BJ (cell line): ENCODE measurements around the gene IKBIP. TPM values are rescaled to one million over a fixed set of nuclear protein-coding genes. Genes with fewer than 3 reads are reported as not detected.

Experiments
- CTCF ChIA-PET: fragments of 350-600 bp; formaldehyde crosslinking; extraction: SDS; loops from one replicate; lab custom pipeline; 2021; ENCODE audit warnings: antibody characterized with exemption, inconsistent platforms; lab: Yijun Ruan, JAX
- POLR2A ChIA-PET: fragments of 300-600 bp; sonication (Branson Sonifier 250); formaldehyde crosslinking; extraction: SDS; loops from one replicate; lab custom pipeline; 2021; ENCODE audit warnings: antibody characterized with exemption; lab: Charles Lee
- DNase-seq: peaks from one replicate; pipeline ENCODE4 v3.0.0-alpha.2; 2011; ENCODE audit warnings: low read depth
- H3K27me3 ChIP-seq: 2 replicates; pipeline ENCODE4 v1.6.0; 2011; ENCODE audit warnings: low read length; ENCODE audit not compliant: control insufficient read depth, insufficient read depth
- H3K36me3 ChIP-seq: 2 replicates; pipeline ENCODE4 v1.5.1; 2011; ENCODE audit warnings: low read length; ENCODE audit not compliant: control insufficient read depth, insufficient read depth
- H3K4me3 ChIP-seq: 2 replicates; pipeline ENCODE4 v1.5.1; 2011; ENCODE audit warnings: low read depth, mild to moderate bottlenecking, control low read depth, low read length
- CTCF ChIP-seq: IDR thresholded peaks from 2 replicates; pipeline ENCODE4 v1.5.1; 2011; ENCODE audit warnings: low read depth, mild to moderate bottlenecking, control low read depth, inconsistent platforms, low read length, moderate library complexity; ENCODE audit not compliant: insufficient read depth
- polyA plus RNA-seq: library from polyadenylated mRNA; depleted of rRNA; stranded (reverse); fragments of >200 nt; gene quantifications from 2 replicates; pipeline ENCODE4 v1.2.3, GENCODE V29; 2011

The IKBIP gene
- polyA plus RNA-seq, 1 experiment: 30.2 TPM

DNA sequence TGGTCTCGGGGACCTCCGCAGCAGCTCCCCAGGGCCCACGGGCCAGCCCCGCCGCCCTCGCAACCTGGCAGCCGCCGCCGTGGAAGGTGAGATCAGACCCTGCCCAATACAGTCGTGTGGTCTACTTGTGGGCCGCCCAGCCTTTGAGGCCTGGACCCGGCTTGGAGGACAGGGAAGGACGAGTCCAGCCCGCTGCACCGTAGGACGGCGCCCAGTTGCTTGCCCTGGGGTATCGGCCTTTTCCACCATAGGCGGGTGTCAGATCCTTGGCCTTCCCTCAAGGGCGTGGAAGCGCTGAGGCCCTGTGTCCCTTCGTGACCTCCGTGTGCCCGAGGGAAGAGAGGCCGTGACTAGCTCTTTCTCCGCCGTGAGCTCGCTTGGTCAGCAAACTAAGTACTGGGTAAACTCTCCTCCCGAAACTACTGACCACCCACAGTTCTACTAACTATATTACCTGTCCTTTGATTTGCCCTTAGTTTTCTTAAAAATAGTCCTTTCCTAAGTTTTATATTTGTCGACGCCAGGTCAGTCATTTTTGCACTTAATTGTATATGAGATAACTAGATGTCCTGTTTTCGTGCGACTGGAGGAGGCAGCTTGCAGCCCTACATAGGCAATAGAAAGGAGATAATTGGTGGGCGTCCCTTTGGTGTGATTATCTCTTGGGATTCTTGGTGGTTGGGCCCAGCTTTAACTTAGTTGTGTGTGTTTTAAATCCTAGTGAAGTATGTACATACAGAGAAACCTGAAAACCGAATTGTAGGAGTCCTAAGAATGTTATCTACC lies 50.3 kb downstream of the IKBIP start:
- Histone ChIP-seq H3K36me3 (peaks cover 6% of the 10 kb centered on the region), H3K4me3 (peak overlapping the region; percentile 93), H3K27me3 (no peaks in the 10 kb centered on the region)
- no peak for DNase-seq
- no peak for TF ChIP-seq CTCF
- ChIA-PET CTCF (interaction anchor here (0.6 to 2.6 kb wide), 8 partner anchors 10 to 109 kb away, joined by 3 to 9 read pairs (median 4); partner anchors contain the start of gene IKBIP), POLR2A (interaction anchor here (0.5 to 1.0 kb wide), 4 partner anchors 9 to 112 kb away, joined by 3 to 10 read pairs (median 3); partner anchors contain the start of genes APAF1 and IKBIP)

- ChIA-PET POLR2A (interaction anchor here (0.5 to 1.0 kb wide), 8 partner anchors 9 to 175 kb away, joined by 3 to 11 read pairs (median 4); no protein-coding TSS in a partner anchor), CTCF (interaction anchor here (1.3 to 2.6 kb wide), 5 partner anchors 9 to 58 kb away, joined by 3 to 9 read pairs (median 4); partner anchors contain the start of gene IKBIP)
- Histone ChIP-seq H3K4me3 (peak within 1 kb of the TSS; percentile 93), H3K27me3 (no peaks in the 10 kb centered on the region), H3K36me3 (peaks cover 6% of the 10 kb centered on the region)
- DNase-seq: peak; percentile 92
- no peak for TF ChIP-seq CTCF
Measured at GRCh38 chr12:98593351-98594049, 51.1 kb downstream of the IKBIP start, which contains the start of gene SLC25A3. TSS of gene SLC25A3 (plus strand) at chr12:98593686. CDS start at chr12:98593979, 293 bp downstream.

DNA sequence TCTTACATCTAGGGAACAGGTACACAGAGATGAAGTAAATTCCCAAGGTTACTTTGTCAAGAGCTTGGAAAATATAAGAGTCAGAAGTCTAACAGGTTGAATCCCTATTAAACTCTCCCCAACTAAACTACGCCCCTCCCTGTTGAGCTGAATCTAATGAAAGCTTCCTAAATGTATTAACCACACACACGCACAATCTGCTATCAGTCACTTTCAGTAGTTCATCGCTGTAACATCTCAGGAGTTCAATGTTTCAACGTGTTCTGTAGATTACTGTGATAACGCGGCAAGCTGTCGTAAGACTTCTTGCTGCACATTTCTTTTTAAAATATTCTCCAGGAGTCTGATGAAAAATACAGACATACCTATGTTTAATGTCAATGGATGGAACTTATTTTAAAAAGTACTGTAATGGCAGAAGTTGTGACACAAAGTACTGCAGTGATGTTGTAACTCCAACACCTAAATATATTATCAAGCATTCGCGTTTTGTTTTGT lies 51.7 kb downstream of the IKBIP start:
- TF ChIP-seq CTCF: no peak
- ChIA-PET POLR2A (interaction anchor here (0.5 to 0.9 kb wide), 6 partner anchors 12 to 174 kb away, joined by 4 to 11 read pairs (median 5); no protein-coding TSS in a partner anchor), CTCF (interaction anchor here (1.0 to 2.6 kb wide), 3 partner anchors 26 to 59 kb away, joined by 3 to 9 read pairs (median 3); partner anchors contain the start of gene IKBIP)
- Histone ChIP-seq H3K36me3 (peaks cover 2% of the 10 kb centered on the region), H3K4me3 (peak overlapping the region; percentile 93), H3K27me3 (no peaks in the 10 kb centered on the region)
- DNase-seq: no peak

- no peaks in the 10 kb centered on the region for H3K36me3 ChIP-seq
- no peaks in the 10 kb centered on the region for H3K27me3 ChIP-seq
- CTCF ChIA-PET: interaction anchor here (1.0 to 1.1 kb wide), 2 partner anchors 14 to 24 kb away, joined by 3 to 4 read pairs; no protein-coding TSS in a partner anchor
- 0 out of 2 replicates have a peak, but pooled peaks have one; percentile 15 for TF ChIP-seq CTCF
- no peak overlapping the region for H3K4me3 ChIP-seq
- DNase-seq: no peak
- POLR2A ChIA-PET: no interaction called here
Measured at GRCh38 chr12:98591209-98591608, 53.4 kb downstream of the IKBIP start.
